GM12892 (cell line): ENCODE measurements around the gene ARHGAP23.

Source experiments
- POLR2A ChIP-seq: IDR thresholded peaks from 2 replicates; pipeline ENCODE4 v1.6.1; 2011; ENCODE audit warnings: low read depth, low read length, control low read depth
- POLR2AphosphoS5 ChIP-seq: IDR thresholded peaks from 2 replicates; pipeline ENCODE4 v1.6.1; 2011; ENCODE audit warnings: low read depth, low read length, control low read depth

DNA sequence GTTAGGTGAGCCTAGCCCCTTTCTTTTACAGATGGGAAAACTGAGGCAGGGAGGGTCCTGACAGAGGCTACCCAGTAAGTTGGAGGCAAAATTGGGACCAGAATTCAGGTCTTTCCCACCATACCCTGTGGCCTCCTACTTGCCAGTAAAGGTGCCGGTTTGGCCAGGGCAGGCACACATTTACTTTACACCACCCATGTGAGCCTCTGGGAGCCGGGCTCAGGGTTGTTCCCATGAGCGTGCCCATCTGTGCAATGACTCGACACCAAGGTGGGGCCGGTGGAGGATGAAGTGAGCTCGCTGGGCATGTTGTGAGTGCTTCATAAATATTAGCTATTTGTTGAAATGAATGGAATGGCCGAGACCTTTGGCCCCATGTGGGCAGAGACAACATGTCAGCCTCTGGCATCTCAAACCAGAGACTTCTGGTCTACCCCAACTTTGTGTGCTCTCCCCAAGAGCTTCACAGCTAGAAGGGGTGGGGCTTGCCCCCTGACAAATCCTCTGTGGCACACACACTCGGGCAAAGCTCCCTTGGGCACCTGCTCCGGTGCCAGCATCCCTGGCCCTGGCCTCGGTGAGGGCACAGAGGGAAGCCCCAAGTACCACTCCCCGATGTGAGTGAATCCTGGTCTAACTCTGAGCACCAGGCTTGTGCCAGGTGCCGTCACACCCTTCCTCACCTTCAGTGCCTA lies 117.4 kb downstream of the ARHGAP23 start:
- TF ChIP-seq POLR2A (no peak), POLR2AphosphoS5 (no peak)
